Activated CD8-positive, alpha-beta memory T cell treated with anti-CD3 and anti-CD28 coated beads for 1 hour (primary cell): ENCODE measurements around the gene GPRC5D.

Experiments
- DNase-seq, 2 donors: peaks; one replicate each; pipeline ENCODE4 v3.0.0-alpha.2; 2020; ENCODE audit warnings: low read depth in 1 of 2; ENCODE audit errors: extremely low read depth in 1 of 2

GPRC5D gene

DNA sequence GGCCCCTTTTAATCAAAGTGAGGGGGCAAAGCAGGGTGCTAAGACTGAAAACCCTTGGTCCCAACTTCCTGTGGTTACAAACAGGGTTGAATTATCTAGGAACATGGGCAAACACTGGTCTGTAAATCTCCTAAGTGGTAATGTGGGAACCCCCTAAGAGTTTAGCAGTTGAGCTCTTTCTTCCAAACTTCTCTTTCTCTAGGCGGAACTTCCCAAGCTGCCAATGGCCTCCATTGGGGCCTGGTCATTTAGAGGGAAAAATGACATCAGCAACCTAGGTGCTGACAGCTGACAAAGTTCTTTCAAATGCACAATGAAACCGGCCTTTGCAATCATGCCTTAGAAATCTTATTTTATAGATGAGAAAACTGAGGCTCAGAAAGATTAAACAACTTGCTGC lies 30.4 kb upstream of the GPRC5D start:
- DNase-seq, result no peak

DNA sequence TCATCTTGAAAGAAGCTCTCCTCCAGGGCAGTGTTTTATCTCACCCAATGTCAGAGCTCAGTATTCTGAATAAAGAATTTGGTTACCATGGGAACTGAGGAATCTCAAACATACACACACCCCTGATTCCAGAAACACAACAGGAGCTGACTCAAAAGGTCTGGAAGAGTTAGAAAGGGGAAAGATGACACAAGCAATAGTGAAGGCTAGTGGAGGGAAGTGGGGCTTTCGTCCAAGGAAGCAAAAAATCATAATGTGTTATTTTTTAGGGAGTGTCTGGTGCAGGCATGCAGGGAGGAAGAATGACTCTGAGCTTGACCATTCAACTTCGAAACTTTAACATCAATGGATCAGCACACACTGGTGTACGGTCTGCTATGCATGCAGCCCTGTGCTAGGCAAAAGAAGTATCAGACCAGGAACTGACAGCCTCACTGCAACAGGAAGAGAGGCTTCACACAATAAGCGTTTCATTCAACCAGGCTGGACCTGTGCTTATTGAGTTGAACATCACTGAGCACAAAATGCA lies 27.8 kb upstream of the GPRC5D start:
- DNase-seq, result no peak

DNA sequence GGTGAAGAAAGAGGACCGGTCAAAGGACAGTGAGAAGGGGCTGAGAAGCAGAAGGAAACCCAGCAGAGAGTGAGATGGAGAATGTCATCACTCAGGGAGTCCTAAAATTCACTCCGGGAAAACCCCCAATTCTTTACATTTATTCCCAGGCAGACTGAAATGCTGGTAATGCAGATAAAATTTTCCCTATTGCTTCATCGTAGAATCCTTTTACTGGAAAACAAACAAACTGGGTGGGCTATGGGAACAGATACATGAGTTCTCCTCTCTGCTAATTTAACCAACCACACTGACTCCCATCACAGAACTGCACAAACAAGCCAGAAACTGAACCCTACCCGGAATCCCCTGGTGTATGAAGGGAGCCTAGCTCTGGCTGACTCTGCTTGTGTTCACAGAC lies 27.2 kb upstream of the GPRC5D start:
- no peak for DNase-seq

- no peak for DNase-seq
Measured at GRCh38 chr12:12977231-12977630, 25.3 kb upstream of the GPRC5D start.

- DNase-seq, result no peak
Measured at GRCh38 chr12:12976366-12976765, 24.4 kb upstream of the GPRC5D start.

GRCh38 chr12:12975322-12976077 lies 23.5 kb upstream of the GPRC5D start:
- DNase-seq, result no peak

DNA sequence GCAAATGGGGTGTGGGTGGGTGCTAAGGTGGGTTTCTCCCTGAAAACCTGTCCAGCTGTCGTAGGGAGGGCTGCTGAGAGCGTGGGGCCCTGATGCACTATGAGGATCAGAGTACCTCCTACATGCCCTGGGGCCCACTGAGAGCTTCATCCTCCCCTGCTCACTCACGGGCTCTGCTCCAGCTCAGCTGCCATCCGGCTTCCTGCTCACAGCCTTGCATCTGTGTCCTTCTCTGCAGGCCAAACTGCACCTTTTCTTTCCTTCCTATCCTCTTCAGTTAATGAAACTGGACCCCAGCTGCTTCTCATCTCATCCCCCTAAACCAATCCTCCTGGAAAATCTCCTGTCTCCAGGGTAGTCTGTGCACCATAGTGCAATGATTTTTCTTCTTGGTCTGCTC lies 22.2 kb upstream of the GPRC5D start:
- no peak for DNase-seq

DNA sequence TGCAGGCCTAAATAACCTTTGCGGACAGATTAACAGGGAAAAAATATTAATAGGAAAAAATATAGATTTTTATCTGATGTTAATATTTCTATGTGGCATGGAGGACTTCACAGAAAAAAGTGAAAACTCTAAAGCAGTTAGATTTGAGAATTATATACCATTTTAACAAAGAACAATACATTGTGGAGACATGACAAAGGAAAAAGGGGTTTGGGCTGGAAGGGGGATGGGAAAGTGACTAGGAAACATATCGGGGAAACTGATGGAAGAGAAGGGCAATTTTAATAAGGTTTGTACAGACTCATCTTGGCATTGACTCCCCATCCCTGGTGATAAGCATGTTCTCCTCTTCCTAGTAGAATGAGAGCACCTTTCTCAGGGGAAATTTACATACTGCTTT lies 21.0 kb upstream of the GPRC5D start:
- DNase-seq, result no peak

DNA sequence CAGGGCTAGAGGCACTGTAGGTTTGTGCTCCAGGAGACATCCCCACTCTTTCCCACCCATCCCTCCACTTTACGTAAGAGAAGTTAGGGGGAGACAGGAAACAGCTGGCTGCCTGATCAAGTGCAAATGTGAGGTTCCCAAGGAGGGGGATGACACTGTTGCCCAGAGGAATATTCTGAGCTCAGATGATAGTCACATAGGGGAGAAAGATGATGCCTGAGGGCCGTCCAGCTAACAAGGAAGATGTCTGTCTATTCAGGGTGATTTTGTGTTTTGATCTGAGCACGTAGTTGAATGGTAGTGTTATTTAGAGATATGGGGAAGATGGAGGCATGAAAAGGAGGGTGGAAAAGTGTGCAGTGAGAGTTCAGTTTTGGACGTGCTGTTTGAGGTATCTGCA lies 13.9 kb upstream of the GPRC5D start:
- no peak for DNase-seq

GRCh38 chr12:12964255-12964654 lies 12.3 kb upstream of the GPRC5D start:
- no peak for DNase-seq

DNA sequence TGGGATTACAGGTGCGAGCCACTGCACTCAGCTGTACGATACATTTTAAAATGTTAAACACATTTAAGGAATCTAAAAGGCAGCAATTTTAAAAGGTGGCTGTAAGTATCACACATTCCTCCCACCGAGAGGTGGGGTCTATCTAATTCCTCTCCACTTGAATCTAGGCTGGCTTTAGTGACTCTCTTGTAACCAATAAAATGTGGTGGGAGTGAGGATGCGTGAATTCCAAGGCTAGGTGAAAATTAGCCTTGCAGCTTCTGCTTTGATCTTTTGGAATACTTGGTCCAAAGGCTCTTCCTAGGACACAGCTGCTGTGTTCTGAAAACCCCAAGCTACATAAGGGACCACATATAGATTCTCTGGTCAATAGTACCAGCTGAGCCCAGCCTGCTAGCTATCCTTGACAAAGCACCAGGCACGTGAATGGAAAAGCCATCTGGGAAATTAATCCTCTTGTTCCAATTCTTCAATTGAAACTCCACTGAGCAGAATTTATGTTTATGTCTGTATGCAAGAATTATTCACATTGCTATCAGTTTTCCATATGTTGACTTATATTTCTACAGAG lies 8.8 kb upstream of the GPRC5D start:
- no peak for DNase-seq

GRCh38 chr12:12958886-12959285 lies 6.9 kb upstream of the GPRC5D start:
- no peak for DNase-seq

DNA sequence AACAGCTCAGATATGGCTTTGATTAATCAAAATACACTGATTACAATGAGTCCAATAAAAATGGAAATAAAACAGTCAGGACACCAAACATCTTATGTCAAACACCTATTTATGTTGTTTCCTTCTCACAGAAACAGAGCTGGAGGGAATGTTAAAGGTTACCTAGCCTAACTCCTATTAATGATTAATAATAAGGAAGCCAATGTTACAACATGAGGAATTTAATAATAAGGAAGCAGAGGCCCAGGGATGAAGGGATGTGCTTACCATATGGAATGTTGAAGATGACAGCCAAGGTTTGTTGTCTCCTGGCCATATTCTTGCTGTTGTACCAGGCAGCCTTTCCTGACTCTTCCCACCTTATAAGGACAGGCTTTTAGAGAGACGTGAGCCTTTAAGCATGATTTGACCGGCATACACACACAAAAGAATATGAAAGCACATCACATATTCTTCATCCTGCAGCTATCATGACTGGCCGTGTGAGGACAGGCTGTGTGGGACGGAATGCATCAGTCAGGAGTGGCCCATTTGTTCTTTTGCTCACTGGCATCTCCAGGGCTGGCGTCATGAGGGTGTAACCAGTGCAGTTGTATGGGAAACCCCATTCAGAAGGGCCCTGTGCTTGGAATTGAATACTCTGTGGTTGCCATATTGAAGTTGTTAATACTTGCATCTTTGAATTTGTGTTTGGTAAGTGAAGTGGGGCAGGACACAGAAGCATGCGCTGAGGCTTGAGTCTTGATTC lies 3.1 kb upstream of the GPRC5D start:
- DNase-seq, result no peak

DNA sequence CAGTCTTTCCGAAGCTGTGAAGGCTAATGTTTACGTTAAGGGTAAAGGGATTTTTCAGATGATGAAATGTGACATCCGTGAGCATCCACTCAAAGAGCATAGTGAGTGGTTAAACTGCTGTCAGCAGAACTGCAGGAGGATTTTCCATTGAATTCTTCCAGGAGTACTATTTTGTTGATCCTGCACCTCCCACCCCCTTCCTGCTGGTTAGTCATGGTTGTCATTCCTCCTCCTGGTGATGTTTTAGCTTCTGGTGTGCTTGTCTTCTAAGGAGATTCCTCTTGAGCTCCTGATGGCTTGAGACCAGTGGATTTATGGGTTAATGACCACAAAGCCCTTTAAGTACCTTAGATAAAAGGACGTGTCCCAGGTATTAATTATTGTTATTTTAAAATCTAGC lies 2.4 kb upstream of the GPRC5D start:
- no peak for DNase-seq

- no peak for DNase-seq
Measured at GRCh38 chr12:12951504-12951903, 466 bp downstream of the GPRC5D start.

GRCh38 chr12:12947902-12948301 lies 4.1 kb downstream of the GPRC5D start:
- no peak for DNase-seq

GRCh38 chr12:12946686-12947355 lies 5.1 kb downstream of the GPRC5D start:
- no peak for DNase-seq

GRCh38 chr12:12945591-12945990 lies 6.4 kb downstream of the GPRC5D start:
- no peak for DNase-seq

DNA sequence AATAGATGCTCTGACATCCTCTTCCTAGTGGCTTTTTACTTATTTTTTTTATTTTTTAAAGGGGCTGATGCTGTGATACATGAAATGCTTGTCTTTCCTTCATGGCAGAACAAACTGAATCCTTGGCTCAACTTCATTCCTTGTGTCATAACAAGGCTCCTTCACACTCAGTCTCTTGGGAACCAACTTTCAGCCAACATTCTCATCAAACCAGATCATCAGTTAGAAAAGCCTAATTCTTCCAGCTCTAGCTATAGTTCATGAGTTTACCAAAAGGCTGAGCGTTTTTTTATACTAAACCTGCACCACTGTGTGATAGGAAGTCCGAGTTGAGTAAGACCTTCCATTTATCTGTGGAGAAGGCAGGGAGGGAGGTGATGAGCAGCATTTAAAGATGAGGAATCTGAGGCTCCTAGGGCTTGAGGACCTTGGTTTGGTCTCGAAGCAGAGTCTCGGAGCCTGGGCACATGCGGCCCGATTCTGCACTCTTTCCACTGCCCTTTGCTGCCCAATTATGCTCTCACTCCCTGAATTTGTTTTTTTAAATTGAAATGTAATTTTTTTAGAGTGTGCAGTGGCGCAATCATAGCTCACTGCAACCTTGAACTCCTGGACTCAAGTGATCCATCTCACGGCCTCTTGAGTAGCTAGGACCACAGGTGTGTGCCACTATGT lies 8.2 kb downstream of the GPRC5D start:
- DNase-seq, result no peak

- no peak for DNase-seq
Measured at GRCh38 chr12:12941450-12942350, 10.3 kb downstream of the GPRC5D start.
